Endodermal cell (in vitro differentiated cells): ENCODE measurements around the gene LGMN. TPM values are rescaled to one million over a fixed set of nuclear protein-coding genes. Genes with fewer than 3 reads are reported as not detected.

ENCODE experiments used
- DNase-seq: peaks from one replicate; pipeline ENCODE4 v3.0.0-alpha.2; 2017
- H3K27ac ChIP-seq: 2 replicates; pipeline ENCODE4 v1.5.1; 2013; ENCODE audit warnings: mild to moderate bottlenecking, low read depth, low read length, moderate library complexity
- H3K27me3 ChIP-seq: 2 replicates; pipeline ENCODE4 v1.6.1; 2013; ENCODE audit warnings: mild to moderate bottlenecking, low read length, moderate library complexity; ENCODE audit not compliant: insufficient read depth, control insufficient read depth, poor library complexity, severe bottlenecking
- H3K36me3 ChIP-seq: 2 replicates; pipeline ENCODE4 v1.7.0; 2013; ENCODE audit warnings: mild to moderate bottlenecking, low read length, moderate library complexity; ENCODE audit not compliant: control insufficient read depth, insufficient read depth
- H3K4me1 ChIP-seq: one replicate; pipeline ENCODE4 v1.7.0; 2013; ENCODE audit warnings: low read length; ENCODE audit not compliant: control insufficient read depth, insufficient read depth
- H3K4me3 ChIP-seq: 2 replicates; pipeline ENCODE4 v1.5.1; 2013; ENCODE audit warnings: mild to moderate bottlenecking, low read length, moderate library complexity
- H3K9ac ChIP-seq: 2 replicates; pipeline ENCODE4 v1.6.1; 2013; ENCODE audit warnings: mild to moderate bottlenecking, low read length, moderate library complexity; ENCODE audit not compliant: poor library complexity, severe bottlenecking; ENCODE audit errors: extremely low read depth
- H3K9me3 ChIP-seq: 2 replicates; pipeline ENCODE4 v1.6.1; 2013; ENCODE audit warnings: mild to moderate bottlenecking, low read length, moderate library complexity; ENCODE audit not compliant: control insufficient read depth
- H3K27ac Mint-ChIP-seq: 2 replicates; pipeline ENCODE4 v1.8.0; 2020; ENCODE audit warnings: mixed read lengths
- H3K27me3 Mint-ChIP-seq: 2 replicates; pipeline ENCODE4 v1.8.0; 2021; ENCODE audit warnings: mild to moderate bottlenecking, mixed read lengths; ENCODE audit not compliant: insufficient read depth
- H3K36me3 Mint-ChIP-seq: 2 replicates; pipeline ENCODE4 v1.8.0; 2020; ENCODE audit warnings: low read depth, mixed read lengths
- H3K4me1 Mint-ChIP-seq: 2 replicates; pipeline ENCODE4 v1.8.0; 2020; ENCODE audit warnings: mixed read lengths
- H3K4me3 Mint-ChIP-seq: 2 replicates; pipeline ENCODE4 v1.8.0; 2020; ENCODE audit warnings: mild to moderate bottlenecking, moderate library complexity, mixed read lengths
- H3K9me3 Mint-ChIP-seq: 2 replicates; pipeline ENCODE4 v1.8.0; 2020; ENCODE audit warnings: mild to moderate bottlenecking, mixed read lengths
- CTCF ChIP-seq: fragments of 200-600 bp; sonication (generic); conservative IDR thresholded peaks from 2 replicates; pipeline ENCODE4 v1.5.0; 2021; ENCODE audit warnings: antibody characterized with exemption, mild to moderate bottlenecking
- WGBS, 2 experiments: methylation state at CpG; one replicate each; pipeline versions ENCODE4 v1.1.5 to v1.1.7; 2013; ENCODE audit warnings: missing lambda C conversion rate in 2 of 2, mixed read lengths in 1 of 2; ENCODE audit not compliant: insufficient coverage in 1 of 2, insufficient read length in 1 of 2; 5-methylcytosine and 5-hydroxymethylcytosine counted together
- total RNA-seq, 2 donors: library from RNA; stranded (reverse); fragmentation: NEBNext Ultra II Directional in 1 of 2; extraction: Animal tissue kit (Norgen Biotek cat#: 25700) in 1 of 2; gene quantifications; 2 replicates in 1 of 2; 3 replicates in 1 of 2; pipeline ENCODE4 v1.2.1, GENCODE V29; 2021

The LGMN gene
- total RNA-seq, 2 donors from 2014 or later, result 61.4 to 87.2 TPM

GRCh38 chr14:92694807-92695206 lies 53.6 kb downstream of the LGMN start:
- no peaks in the 10 kb centered on the region for H3K36me3 Mint-ChIP-seq
- no peak overlapping the region for H3K4me3 Mint-ChIP-seq
- TF ChIP-seq CTCF, result no peak
- peaks cover 24% of the 10 kb centered on the region for H3K27me3 Mint-ChIP-seq
- no peak overlapping the region for H3K27ac Mint-ChIP-seq
- Histone ChIP-seq H3K9ac (no peak overlapping the region), H3K36me3 (no peaks in the 10 kb centered on the region), H3K27me3 (peaks cover 8% of the 10 kb centered on the region), H3K27ac (no peak overlapping the region), H3K4me1 (no peaks in the 10 kb centered on the region), H3K9me3 (no peaks in the 10 kb centered on the region), H3K4me3 (no peak overlapping the region)
- no peak for DNase-seq
- H3K9me3 Mint-ChIP-seq, result no peaks in the 10 kb centered on the region
- H3K4me1 Mint-ChIP-seq, result no peaks in the 10 kb centered on the region
- 74 to 81% methylated on average over 5 of the region's 5 CpGs for WGBS, 2 experiments

- Histone ChIP-seq H3K27ac (no peak overlapping the region), H3K4me1 (no peaks in the 10 kb centered on the region), H3K36me3 (no peaks in the 10 kb centered on the region), H3K9me3 (no peaks in the 10 kb centered on the region), H3K9ac (no peak overlapping the region), H3K4me3 (no peak overlapping the region), H3K27me3 (peaks cover 11% of the 10 kb centered on the region)
- Mint-ChIP-seq H3K9me3 (no peaks in the 10 kb centered on the region), H3K4me1 (no peaks in the 10 kb centered on the region), H3K27me3 (peaks cover 24% of the 10 kb centered on the region), H3K4me3 (no peak overlapping the region), H3K36me3 (no peaks in the 10 kb centered on the region), H3K27ac (no peak overlapping the region)
- WGBS, 2 experiments, result 89 to 95% methylated on average over 18 of the region's 18 CpGs
- no peak for DNase-seq
- no peak for TF ChIP-seq CTCF
Measured at GRCh38 chr14:92693998-92694795, 54.2 kb downstream of the LGMN start.

DNA sequence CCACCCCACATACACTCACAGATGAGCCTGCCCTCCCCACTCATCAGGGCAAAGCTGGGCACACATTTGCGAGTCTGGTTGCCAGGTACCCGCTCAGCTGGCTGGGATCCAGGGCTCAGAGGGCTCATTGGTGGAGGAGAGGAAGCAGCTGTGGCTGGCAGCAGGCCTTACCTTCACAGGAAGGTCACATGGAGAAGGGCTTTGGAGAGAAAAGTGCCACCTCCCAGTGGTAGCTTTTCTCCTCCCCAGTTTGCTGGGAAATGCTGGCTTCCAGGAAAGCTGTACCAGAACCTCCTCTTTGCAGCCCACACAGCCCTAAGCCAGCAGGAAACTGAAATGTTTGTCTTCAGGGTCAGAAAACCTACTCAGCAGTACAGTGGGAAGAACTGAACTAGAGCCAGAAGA lies 55.6 kb downstream of the LGMN start:
- Histone ChIP-seq H3K27me3 (peaks cover 23% of the 10 kb centered on the region), H3K9ac (no peak overlapping the region), H3K27ac (no peak overlapping the region), H3K4me1 (no peaks in the 10 kb centered on the region), H3K36me3 (no peaks in the 10 kb centered on the region), H3K9me3 (no peaks in the 10 kb centered on the region), H3K4me3 (no peak overlapping the region)
- Mint-ChIP-seq H3K36me3 (no peaks in the 10 kb centered on the region), H3K27ac (no peak overlapping the region), H3K9me3 (no peaks in the 10 kb centered on the region), H3K27me3 (peaks cover 34% of the 10 kb centered on the region), H3K4me1 (no peaks in the 10 kb centered on the region), H3K4me3 (no peak overlapping the region)
- no peak for DNase-seq
- WGBS, 2 experiments, result 83 to 100% methylated on average over 2 of the region's 2 CpGs
- TF ChIP-seq CTCF, result no peak
